Bronchial epithelial cell (primary cell): ENCODE results near the gene ERP44. TPM values are rescaled to one million over a fixed set of nuclear protein-coding genes. Genes with fewer than 3 reads are reported as not detected.
A peak's percentile ranks its signal among the peaks of the same experiment; 100 is the strongest.

Source experiments
- DNase-seq: peaks from one replicate; pipeline ENCODE4 v3.0.0-alpha.2; 2010; ENCODE audit warnings: low read depth
- FAIRE-seq: peaks from 2 replicates; lab custom pipeline; 2011; peaks lifted over from hg19 to GRCh38; lab: Jason Lieb, UNC
- H3K27me3 ChIP-seq: 2 replicates; pipeline ENCODE4 v1.5.1; 2011; ENCODE audit warnings: low read length; ENCODE audit not compliant: control insufficient read depth, insufficient read depth
- H3K36me3 ChIP-seq: 2 replicates; pipeline ENCODE4 v1.5.1; 2011; ENCODE audit warnings: low read length; ENCODE audit not compliant: control insufficient read depth, insufficient read depth
- H3K4me3 ChIP-seq: 2 replicates; pipeline ENCODE4 v1.5.1; 2011; ENCODE audit warnings: mild to moderate bottlenecking, low read depth, low read length, control low read depth
- total RNA-seq: library from RNA; depleted of rRNA; stranded (reverse); fragments of >200 nt; gene quantifications from 2 replicates; pipeline ENCODE4 v1.2.1, GENCODE V29; 2014
- TF ChIP-seq, protein P1 (sequence below): IDR thresholded peaks from 2 replicates; pipeline ENCODE4 v1.5.1; 2011; ENCODE audit warnings: mild to moderate bottlenecking, moderate library complexity, low read length, control low read depth, inconsistent platforms; ENCODE audit not compliant: insufficient read depth, severe bottlenecking

Gene ERP44
- total RNA-seq, 1 donor from 2014 or later = 6.6 TPM

DNA sequence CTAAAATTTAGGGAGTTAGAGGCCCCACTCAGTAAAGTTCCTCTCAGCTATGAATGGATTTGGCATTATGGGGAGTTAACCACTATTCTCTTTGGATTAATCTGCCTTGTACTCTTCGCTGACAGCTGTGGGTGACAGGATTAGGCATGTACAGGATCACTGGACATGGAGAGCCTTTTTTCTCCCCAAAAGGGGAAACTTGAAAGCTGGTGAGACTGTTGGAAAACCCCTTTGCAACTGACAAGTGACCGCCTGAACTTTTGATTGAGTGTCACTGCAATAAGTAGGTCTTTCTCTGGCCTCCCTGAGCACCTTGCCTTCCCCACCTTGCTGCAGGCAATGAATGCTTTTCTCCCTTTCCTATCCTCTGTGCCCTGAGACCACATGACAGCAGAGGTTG lies 68.3 kb downstream of the ERP44 start:
- H3K36me3 ChIP-seq = no peaks in the 10 kb centered on the region
- DNase-seq = no peak
- TF ChIP-seq, protein P1, sequence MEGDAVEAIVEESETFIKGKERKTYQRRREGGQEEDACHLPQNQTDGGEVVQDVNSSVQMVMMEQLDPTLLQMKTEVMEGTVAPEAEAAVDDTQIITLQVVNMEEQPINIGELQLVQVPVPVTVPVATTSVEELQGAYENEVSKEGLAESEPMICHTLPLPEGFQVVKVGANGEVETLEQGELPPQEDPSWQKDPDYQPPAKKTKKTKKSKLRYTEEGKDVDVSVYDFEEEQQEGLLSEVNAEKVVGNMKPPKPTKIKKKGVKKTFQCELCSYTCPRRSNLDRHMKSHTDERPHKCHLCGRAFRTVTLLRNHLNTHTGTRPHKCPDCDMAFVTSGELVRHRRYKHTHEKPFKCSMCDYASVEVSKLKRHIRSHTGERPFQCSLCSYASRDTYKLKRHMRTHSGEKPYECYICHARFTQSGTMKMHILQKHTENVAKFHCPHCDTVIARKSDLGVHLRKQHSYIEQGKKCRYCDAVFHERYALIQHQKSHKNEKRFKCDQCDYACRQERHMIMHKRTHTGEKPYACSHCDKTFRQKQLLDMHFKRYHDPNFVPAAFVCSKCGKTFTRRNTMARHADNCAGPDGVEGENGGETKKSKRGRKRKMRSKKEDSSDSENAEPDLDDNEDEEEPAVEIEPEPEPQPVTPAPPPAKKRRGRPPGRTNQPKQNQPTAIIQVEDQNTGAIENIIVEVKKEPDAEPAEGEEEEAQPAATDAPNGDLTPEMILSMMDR = no peak
- H3K4me3 ChIP-seq = no peak overlapping the region
- FAIRE-seq = no peak
- H3K27me3 ChIP-seq = no peaks in the 10 kb centered on the region

DNA sequence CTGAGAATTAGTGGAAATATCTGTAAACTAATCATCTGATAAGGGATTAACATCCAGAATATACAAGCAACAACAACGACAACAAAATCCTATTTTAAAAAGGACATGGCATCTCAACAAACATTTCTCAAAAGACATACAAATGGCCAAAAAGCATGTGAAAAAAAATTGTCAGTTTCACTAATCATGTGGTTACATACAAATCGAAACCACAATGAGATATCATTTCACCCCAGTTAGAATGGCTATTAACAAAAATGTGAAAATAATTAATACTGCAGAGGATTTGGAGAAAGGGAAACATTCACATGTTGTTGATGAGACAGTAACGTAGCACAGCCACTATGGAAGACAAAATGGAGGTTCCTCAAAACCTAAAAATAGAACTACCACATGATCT lies 69.5 kb downstream of the ERP44 start:
- Histone ChIP-seq H3K27me3 (no peaks in the 10 kb centered on the region), H3K36me3 (no peaks in the 10 kb centered on the region), H3K4me3 (no peak overlapping the region)
- no peak for FAIRE-seq
- DNase-seq = no peak
- TF ChIP-seq, protein P1 = no peak

DNA sequence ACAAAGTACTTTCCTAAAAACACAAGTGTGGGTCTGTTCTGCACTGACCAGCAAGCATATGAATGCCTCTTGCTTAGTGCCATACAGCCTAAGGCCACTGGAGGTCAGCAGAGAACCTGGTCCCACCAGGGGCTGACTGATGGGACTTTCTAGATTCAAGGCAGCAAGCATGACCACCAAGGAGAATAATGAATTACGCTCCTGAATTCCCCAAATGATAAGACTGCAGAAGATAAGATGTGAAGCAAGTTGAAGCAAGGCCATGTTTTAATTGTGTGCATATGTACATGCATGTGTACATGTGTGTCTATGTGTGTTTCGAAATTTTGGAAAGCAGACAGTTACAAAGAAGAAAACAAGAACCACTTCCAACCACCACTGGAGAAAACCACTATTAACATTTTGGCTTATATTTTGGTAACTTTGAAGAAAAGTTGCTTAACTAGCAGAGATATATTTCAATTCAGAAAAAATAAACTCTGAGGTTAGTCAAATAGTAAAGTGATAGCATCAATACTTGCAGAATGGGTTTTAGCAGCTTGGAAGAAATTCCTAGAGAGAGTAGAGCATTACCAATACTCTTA lies 70.5 kb downstream of the ERP44 start:
- TF ChIP-seq, protein P1 = peak; percentile 88
- Histone ChIP-seq H3K4me3 (no peak overlapping the region), H3K36me3 (no peaks in the 10 kb centered on the region), H3K27me3 (no peaks in the 10 kb centered on the region)
- no peak for FAIRE-seq
- peak; percentile 68 for DNase-seq

DNA sequence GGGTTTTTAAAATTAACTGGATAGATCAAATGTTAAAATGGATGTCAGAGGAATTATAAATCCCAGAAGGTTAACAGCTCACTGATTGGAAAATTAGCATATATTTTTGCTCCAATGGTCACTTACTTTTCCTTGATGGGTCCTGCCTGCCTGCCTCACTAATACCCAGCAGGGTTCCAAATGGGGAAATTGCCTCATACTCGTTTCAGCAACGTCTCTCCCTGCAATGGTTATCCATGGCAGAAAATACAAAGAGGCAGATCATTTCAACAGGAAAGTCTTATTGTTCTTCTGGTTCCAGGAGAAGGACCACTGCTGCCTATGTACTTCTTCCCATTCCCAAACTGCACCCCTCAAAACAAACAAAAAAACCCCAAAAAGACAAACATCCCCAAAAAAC lies 71.3 kb downstream of the ERP44 start:
- DNase-seq (no peak), FAIRE-seq (no peak)
- no peak overlapping the region for H3K4me3 ChIP-seq
- H3K27me3 ChIP-seq = no peaks in the 10 kb centered on the region
- TF ChIP-seq, protein P1 = no peak
- H3K36me3 ChIP-seq = no peaks in the 10 kb centered on the region

DNA sequence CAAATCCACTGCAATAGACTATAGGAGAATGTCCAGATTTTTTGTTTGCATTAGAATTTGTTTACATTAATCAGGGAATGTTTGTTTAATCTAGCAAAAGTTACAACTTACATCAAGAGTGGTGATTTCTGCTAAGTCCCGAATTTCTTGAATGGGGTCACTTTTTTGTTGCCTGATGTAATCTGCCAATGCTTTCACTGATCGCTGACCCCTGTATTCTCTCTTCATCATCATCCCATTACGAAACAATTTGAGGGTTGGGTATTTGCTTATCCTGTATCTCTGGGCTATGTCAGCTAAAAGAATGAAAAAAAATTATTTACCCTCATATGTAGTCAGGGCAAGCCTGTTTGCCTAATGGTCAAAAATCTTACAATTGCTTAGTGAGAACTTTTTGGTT lies 76.9 kb downstream of the ERP44 start:
- TF ChIP-seq, protein P1 = no peak
- DNase-seq = no peak
- FAIRE-seq = no peak

DNA sequence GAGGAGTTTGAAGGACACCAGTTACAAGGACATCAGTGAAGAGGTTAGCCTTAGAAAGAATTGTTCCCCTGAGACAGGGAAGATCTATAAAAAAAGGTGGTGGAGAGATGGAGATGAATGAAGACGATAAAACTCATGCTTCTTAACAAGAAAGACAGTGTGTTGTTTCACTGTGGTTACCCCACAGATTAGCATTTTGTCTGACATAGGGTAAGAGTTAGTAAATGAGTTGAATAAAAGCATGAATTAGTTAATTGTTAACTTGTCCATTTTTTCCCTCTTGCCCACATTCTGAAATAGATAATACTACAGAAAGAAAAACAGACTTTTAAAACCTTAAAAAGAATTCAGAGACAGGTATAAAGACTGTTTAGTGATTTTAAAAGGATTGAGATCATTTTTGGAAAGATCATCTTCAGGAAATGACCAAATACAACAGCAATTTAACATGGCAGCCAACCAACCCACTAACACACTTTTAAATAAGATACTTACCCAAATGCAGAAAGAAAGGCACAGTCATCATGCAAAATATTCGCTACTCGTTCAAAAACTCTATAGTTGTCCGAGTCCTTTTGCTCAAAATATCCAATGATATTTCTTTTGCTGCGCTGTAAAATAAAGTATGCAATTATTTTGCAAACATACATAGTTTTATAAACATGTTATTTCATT lies 78.5 kb downstream of the ERP44 start:
- DNase-seq = no peak
- TF ChIP-seq, protein P1 = no peak
- Histone ChIP-seq H3K36me3 (peaks cover 1% of the 10 kb centered on the region), H3K4me3 (no peak overlapping the region), H3K27me3 (no peaks in the 10 kb centered on the region)
- FAIRE-seq = no peak

More for the DNA sequence above, 76.9 kb downstream of the ERP44 start:
- Histone ChIP-seq H3K4me3 (no peak overlapping the region), H3K27me3 (no peaks in the 10 kb centered on the region), H3K36me3 (no peaks in the 10 kb centered on the region)
